GM18505 (cell line): ENCODE data around the gene RNF5.
"Not testable (repeated sequence)": the region's sequence is repeated elsewhere in the genome, so short reads cannot be mapped to it uniquely, and the experiment has no call there.

Experiments used
- ATAC-seq: cut with Tn5 transposase; IDR thresholded peaks from one replicate; pipeline ENCODE4 v1.9.1; 2021; ENCODE audit not compliant: unreplicated experiment
- POLR2A ChIP-seq: IDR thresholded peaks from 4 replicates; pipeline ENCODE4 v1.6.1; 2011; ENCODE audit warnings: borderline replicate concordance; ENCODE audit not compliant: insufficient read depth, insufficient read length; ENCODE audit errors: extremely low read depth

Gene RNF5, protein sequence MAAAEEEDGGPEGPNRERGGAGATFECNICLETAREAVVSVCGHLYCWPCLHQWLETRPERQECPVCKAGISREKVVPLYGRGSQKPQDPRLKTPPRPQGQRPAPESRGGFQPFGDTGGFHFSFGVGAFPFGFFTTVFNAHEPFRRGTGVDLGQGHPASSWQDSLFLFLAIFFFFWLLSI

DNA sequence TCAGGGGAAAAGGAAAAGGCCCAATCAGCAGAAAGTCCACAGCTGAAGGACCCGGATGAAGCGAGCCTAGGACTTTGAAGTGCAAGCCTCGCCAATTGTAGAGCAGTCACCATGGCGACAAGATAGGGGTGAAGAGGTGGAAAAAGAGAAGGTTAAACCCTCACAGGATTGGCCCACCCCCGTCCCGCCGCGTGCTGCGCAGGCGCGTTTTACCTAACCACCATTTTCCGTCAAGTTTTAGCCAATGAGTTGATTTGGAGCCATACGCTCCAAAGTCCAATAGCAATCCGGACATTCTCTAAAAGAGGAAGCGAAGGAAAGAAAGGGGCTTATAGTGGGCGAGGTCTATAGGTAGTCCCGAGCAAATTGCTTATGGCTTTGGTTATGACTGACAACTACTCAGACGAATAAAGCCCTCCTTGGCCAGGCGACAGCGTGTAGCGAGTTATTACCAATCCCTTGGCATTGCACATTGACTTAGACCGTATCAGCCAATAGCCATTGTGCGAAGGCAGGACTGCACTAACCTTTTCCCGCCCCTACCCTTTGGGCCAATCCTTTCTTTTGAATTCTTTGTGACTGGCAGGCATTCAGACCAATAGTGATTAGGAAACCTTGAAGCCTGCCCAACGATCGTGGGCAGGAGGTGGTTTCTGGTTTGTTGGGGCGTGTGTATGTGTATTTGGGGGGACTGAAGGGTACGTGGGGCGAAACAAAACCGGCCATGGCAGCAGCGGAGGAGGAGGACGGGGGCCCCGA lies at the start of gene RNF5:
RNF5 (plus strand) TSS at position 618 of the 759 bp plus-strand sequence; CDS start at position 725, 107 bp downstream.
- ATAC-seq, result peak; percentile 76
- TF ChIP-seq POLR2A, result no peak

GRCh38 chr6:32128751-32129296 lies 49.4 kb upstream of the RNF5 start:
- no peak for ATAC-seq
- no peak for TF ChIP-seq POLR2A

DNA sequence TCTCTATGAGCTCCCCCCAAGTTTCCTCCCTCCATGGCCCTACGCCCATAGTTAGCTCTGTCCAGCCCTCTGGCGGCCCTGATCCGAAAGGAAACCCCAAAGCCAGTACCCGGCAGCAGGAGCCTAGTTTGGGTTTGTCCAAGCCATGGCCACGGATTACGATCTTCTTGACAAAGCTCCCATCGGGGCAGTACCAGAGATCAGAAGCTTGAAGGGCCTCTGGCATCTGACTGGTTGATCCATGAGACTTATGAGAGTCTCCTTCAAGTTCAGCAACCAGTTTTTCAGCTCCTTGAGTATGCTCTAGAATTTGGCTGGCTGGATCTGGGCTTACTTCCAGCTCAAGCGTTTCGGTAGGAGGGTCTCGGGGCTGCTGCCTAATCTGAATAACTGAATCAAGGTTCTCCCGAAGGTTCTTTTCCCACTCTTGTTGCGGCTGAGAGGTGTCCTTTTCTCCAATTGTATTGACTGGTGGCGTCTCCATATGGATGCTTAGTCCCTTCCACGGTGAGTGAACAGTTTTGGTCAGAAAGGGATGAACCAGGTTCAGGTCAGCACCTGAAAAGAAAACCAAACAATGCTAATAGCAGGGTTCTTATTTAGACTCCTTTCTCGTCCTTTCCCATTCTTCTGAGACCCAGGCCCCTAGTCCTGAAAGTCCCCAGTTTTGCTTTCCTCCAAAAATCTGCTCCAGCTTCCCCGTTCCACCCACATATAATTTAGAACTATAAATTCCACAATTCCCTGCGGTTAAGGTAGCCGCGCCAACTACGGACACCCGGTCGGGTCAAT lies 48.7 kb upstream of the RNF5 start:
- ATAC-seq, result no peak
- no peak for TF ChIP-seq POLR2A

- no peak for ATAC-seq
- no peak for TF ChIP-seq POLR2A
Measured at GRCh38 chr6:32131439-32131948, 46.7 kb upstream of the RNF5 start.

- TF ChIP-seq POLR2A, result no peak
- no peak for ATAC-seq
Measured at GRCh38 chr6:32132110-32132509, 46.1 kb upstream of the RNF5 start.

- no peak for ATAC-seq
- no peak for TF ChIP-seq POLR2A
Measured at GRCh38 chr6:32133786-32134185, 44.4 kb upstream of the RNF5 start.

DNA sequence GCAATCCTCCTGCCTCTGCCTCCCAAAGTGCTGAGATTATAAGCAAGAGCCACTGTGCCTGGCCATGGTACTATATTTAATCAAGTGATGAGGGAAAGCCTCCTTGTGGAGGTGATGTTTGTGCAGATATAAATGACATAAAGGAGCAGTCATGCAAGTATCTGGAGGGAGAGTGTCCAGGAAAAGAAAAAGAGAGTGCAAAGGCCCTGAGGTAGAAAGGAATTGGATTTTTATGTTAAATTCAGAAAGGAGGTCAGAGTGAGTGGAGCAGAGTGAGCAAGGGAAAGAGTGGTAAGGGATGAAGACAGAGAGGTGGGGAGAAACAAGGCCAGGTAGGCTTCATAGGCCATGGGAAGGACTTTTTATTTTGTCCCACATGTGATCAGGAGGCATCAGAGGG lies 40.8 kb upstream of the RNF5 start:
- no peak for ATAC-seq

DNA sequence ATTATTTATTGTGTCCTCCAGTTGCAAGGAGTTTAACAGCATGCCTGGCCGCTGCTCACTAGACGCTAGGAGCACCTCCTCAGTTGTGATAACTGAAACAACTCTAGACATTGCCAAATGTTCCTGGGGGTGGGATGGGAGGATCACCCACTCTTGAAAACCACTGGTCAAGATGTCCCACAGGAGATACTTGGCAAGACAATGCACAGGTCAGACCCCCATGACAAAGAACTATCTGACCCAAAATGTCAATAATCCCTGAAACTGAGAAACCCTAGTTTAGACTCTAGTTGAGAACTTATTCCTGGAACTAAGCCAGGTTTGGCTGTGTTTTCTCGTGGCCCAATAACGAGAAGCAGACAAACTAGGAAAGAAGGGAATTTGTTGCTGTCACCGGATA lies 38.6 kb upstream of the RNF5 start:
- ATAC-seq, result no peak
- TF ChIP-seq POLR2A, result no peak

More for the DNA sequence above, 40.8 kb upstream of the RNF5 start:
- TF ChIP-seq POLR2A, result no peak

DNA sequence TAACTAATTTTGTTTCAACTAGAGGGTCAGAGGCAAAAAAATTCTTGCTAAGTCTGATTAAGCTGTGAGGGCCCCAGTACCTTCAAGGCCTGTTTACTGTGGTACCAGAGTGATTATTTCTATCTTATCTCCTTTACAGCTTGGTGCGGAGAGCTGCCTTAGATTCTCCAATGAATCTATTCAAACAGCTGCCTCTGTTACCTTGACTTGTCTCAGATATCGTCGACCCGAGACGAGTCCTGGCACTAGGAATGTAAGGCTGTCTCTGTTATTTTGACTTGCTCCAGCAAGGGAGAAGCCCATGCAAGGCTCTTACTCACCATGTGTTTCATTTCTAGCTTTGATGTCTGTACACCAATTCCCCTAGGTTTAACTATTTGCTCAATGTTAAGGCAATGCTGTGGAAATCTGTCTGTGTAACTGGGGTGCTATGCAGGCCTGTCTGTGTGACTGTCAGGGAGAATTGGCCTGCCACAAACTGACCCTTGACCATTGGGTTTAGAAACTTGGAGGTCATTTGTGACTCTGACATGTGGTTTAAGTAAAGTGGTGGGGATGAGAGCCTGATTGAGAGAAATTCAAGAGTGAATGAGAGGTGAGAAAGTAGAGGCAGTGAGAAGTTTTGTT lies 37.7 kb upstream of the RNF5 start:
- no peak for ATAC-seq

DNA sequence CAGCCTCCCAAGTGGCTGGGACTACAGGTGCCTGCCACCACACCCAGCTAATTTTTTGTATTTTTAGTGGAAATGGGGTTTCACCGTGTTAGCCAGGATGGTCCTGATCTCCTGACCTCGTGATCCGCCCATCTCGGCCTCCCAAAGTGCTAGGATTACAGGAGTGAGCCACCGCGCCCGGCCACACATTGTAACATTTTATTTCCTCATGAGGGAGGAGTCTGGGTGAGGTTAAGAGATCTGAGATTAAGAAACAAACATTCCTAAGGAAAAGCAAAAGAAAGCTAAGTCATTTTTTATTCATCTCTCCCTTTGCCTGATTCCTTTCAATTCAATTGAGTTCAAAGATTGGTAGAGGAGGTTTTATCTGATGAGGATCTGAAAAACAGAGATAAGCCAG lies 34.0 kb upstream of the RNF5 start:
- not testable (repeated sequence) for ATAC-seq

More for the DNA sequence above, 37.7 kb upstream of the RNF5 start:
- TF ChIP-seq POLR2A, result no peak

- no peak for ATAC-seq
- TF ChIP-seq POLR2A, result no peak
Measured at GRCh38 chr6:32146287-32146686, 31.9 kb upstream of the RNF5 start.

DNA sequence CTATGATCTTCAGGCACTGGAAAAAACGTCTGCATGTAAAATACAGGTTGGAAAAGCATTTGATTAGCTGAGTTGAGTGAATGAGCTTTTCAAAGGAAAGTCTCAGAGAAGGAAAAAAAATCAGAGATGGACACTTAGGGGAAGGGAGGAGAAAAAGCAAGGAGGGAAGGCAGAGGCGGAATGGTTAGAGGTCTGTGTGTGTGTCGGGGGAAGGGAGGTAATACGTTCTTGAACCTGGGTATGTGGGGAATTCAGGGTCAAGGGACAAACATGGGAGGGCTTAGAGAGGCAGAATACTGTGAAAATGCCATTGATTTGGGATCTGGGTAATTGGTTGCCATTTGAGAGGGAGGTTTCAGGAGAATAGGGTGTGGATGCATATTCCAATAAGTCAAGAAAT lies 31.5 kb upstream of the RNF5 start:
- no peak for ATAC-seq
- no peak for TF ChIP-seq POLR2A

DNA sequence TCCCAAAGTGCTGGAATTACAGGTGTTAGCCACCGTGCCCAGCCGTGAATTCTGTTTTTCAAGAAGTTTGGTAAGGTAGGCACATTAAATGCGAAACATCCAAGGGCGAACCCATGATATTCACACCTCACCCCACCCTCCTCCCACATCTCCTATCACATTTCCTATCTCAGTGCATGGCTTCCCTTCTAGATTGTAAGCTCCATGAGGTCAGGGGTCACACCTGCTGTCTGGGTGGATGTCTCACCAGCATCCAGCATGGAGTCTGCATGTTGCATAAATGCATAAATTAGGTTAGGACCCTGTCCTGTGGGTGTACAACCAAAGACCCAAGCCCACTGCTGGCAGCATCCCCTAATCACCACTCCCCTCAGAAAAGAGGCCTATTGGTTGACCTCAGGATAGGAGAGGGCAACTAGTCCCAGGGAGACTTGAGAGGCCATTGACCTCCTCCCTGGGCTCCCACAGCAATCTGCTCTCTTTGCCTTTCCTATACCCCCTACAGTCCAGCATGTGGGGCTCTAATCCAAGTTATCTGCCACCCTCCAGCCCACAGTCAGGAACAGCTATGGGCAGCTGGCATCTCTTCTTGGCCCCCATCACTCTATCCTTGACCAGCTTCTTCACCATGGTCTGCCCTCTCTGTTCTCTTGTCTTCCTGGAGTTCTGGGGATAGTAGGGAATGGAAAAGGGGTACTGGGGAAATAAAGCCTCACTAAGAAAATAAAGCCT lies 30.6 kb upstream of the RNF5 start:
- no peak for TF ChIP-seq POLR2A
- no peak for ATAC-seq
